ENCODE data around the gene ZNF664. TPM values are rescaled to one million over a fixed set of nuclear protein-coding genes. Genes with fewer than 3 reads are reported as not detected.
A peak's percentile ranks its signal among the peaks of the same experiment; 100 is the strongest.

ZNF664 gene
- total and polyA plus RNA-seq, 2 of the 4 experiments (the other 2 are of a cell fraction) = 29.9 to 32.6 TPM

- Histone ChIP-seq H3K14ac (replicated peaks; ENCODE audit: low read depth, low read length) (no peak overlapping the region), H3K23ac (ENCODE audit: low read depth, low read length) (no peak overlapping the region), H2BK15ac (ENCODE audit: low read depth, low read length) (no peak overlapping the region), H3K27me3 (ENCODE audit: control insufficient read depth, insufficient read depth, low read length) (no peaks in the 10 kb centered on the region), H4K8ac (ENCODE audit: low read depth in 2 of 2, low read length in 2 of 2) (no peak overlapping the region), H3K56ac (ENCODE audit: extremely low read depth, insufficient read depth, low read length) (no peak overlapping the region), H3K4me1 (ENCODE audit: control insufficient read depth, insufficient read depth, low read length) (peaks cover 32% of the 10 kb centered on the region), H3K4me3 (ENCODE audit: insufficient read depth, low read depth, low read length) (no peak overlapping the region), H2AK5ac (ENCODE audit: low read depth, low read length) (no peak overlapping the region), H3K9me3 (ENCODE audit: control insufficient read depth, insufficient read depth, low read length) (no peaks in the 10 kb centered on the region), H4K5ac (ENCODE audit: low read depth, low read length) (no peak overlapping the region), H3K79me1 (ENCODE audit: low read depth in 1 of 2, low read length in 2 of 2) (peaks cover 49 to 80% of the 10 kb centered on the region in 2 experiments), H3K9me1 (ENCODE audit: insufficient read depth, low read length) (peaks cover 41% of the 10 kb centered on the region), H3K36me3 (ENCODE audit: control insufficient read depth, insufficient read depth, low read length) (peaks cover 4% of the 10 kb centered on the region; the same call in 1 of the 2 replicates), H4K20me1 (ENCODE audit: insufficient read depth, low read length) (peaks cover 19% of the 10 kb centered on the region; the same call in 1 of the 2 replicates), H2BK5ac (ENCODE audit: low read depth, low read length, poor library complexity, severe bottlenecking) (peak overlapping the region; percentile 14), H2BK20ac (ENCODE audit: low read depth, low read length) (no peak overlapping the region), H2AFZ (replicated peaks; ENCODE audit: low read length, poor library complexity) (no peak overlapping the region), H4K91ac (ENCODE audit: insufficient read depth, low read depth, low read length) (no peak overlapping the region), H2BK120ac (ENCODE audit: low read depth, low read length) (no peak overlapping the region), H2AK9ac (replicated peaks; ENCODE audit: low read depth, low read length, poor library complexity) (no peak overlapping the region), H3K9ac (ENCODE audit: low read depth, low read length) (no peak overlapping the region), H3K4me2 (ENCODE audit: low read depth, low read length) (no peak overlapping the region), H3K18ac (ENCODE audit: low read depth, low read length) (no peak overlapping the region), H3K4ac (ENCODE audit: low read depth, low read length) (no peak overlapping the region), H3K27ac (ENCODE audit: insufficient read depth, low read length) (no peak overlapping the region)
- BruUV-seq (replicated peaks) = no TSS peak
- dilution Hi-C loops (cut with HindIII; ENCODE audit: low sequenced_read_pairs, unreplicated experiment) (no loop called here), intact Hi-C loops (cut with micrococcal nuclease) (loop anchor here (5.0 kb wide), 1 partner anchor 33 kb away; no protein-coding TSS in a partner anchor), in situ Hi-C loops (cut with MboI; ENCODE audit: low sequenced_read_pairs) (no loop called here)
- CTCF ChIA-PET = interaction anchor here (1.2 kb wide), 1 partner anchor 33 kb away, joined by 6 read pairs; no protein-coding TSS in a partner anchor
- TF ChIP-seq USF2 (IDR thresholded peaks at IDR 0.05; ENCODE audit: low read depth, low read length) (peak; percentile 68; the same call in 1 of the 2 replicates), CEBPB (IDR thresholded peaks at IDR 0.05; ENCODE audit: low read depth, low read length) (peak; percentile 66), RFX5 (IDR thresholded peaks at IDR 0.05; ENCODE audit: low read depth, low read length) (no peak)
- no CpG with 5 or more reads among the region's 2 CpGs for WGBS, 2 experiments (ENCODE audit: extremely low coverage in 2 of 2, insufficient read length in 1 of 2)
- POLR2A ChIA-PET (ENCODE audit: unreplicated experiment) = no interaction called here
- DNase-seq = peak; percentile 80
- peak; percentile 66 for ATAC-seq (ENCODE audit: low read depth)
Observed at GRCh38 chr12:123998991-123999359, 26.0 kb downstream of the ZNF664 start.

Data from IMR-90 (cell line).